B cell (primary cell): Measurements from ENCODE around the gene SRPX2.

Experiments
- CTCF ChIP-seq: fragments of 200-600 bp; IDR thresholded peaks from one replicate; pipeline ENCODE4 v1.8.0; 2022; ENCODE audit warnings: antibody characterized with exemption, mild to moderate bottlenecking
- EZH2 ChIP-seq: IDR thresholded peaks from 2 replicates; pipeline ENCODE4 v1.6.1; 2012; ENCODE audit warnings: borderline replicate concordance, low read depth, mild to moderate bottlenecking, moderate library complexity, low read length; ENCODE audit not compliant: insufficient read depth, poor library complexity, severe bottlenecking

- TF ChIP-seq CTCF = no peak
- TF ChIP-seq EZH2 = no peak
Measured at GRCh38 chrX:100687128-100687527, 43.1 kb downstream of the SRPX2 start.
